Panc1 (cell line): ENCODE data around the gene LRP1B. TPM values are rescaled to one million over a fixed set of nuclear protein-coding genes. Genes with fewer than 3 reads are reported as not detected.

Source experiments
- ATAC-seq: fragments of 200-7000 bp; cut with Tn5 transposase; 2 replicates; pipeline ENCODE4 v1.9.1; 2020; ENCODE audit warnings: mild to moderate bottlenecking, moderate library complexity
- BruUV-seq: library from RNA; stranded (reverse); fragments of 400-500 nt; replicated peaks from 2 replicates; lab custom pipeline; 2021; lab: Mats Ljungman, UMichigan
- CTCF ChIA-PET: fragments of 300-600 bp; sonication (Branson Sonifier 250); formaldehyde crosslinking; loops from one replicate; lab custom pipeline; 2022; ENCODE audit warnings: antibody characterized with exemption; lab: Charles Lee
- POLR2A ChIA-PET: fragments of 300-600 bp; sonication (Branson Sonifier 250); formaldehyde crosslinking; loops from one replicate; lab custom pipeline; 2022; ENCODE audit warnings: antibody characterized with exemption; lab: Charles Lee
- DNase-seq: peaks from one replicate; pipeline ENCODE4 v3.0.0-alpha.2; 2010; ENCODE audit warnings: low read depth, low spot score
- H3K27ac ChIP-seq: 2 replicates; pipeline ENCODE4 v1.5.1; 2011; ENCODE audit warnings: mild to moderate bottlenecking, low read length, inconsistent platforms
- H3K27me3 ChIP-seq: fragments of 200-500 bp; sonication (Bioruptor generic); 2 replicates; pipeline ENCODE4 v1.6.0; 2014; ENCODE audit warnings: low read length, inconsistent platforms; ENCODE audit not compliant: control insufficient read depth, insufficient read depth
- H3K36me3 ChIP-seq: fragments of 200-500 bp; sonication (Bioruptor generic); 2 replicates; pipeline ENCODE4 v1.5.1; 2014; ENCODE audit warnings: inconsistent platforms, mild to moderate bottlenecking, low read length, moderate library complexity; ENCODE audit not compliant: control insufficient read depth, insufficient read depth
- H3K4me1 ChIP-seq: 2 replicates; pipeline ENCODE4 v1.5.1; 2011; ENCODE audit warnings: inconsistent platforms, mild to moderate bottlenecking, low read length, moderate library complexity; ENCODE audit not compliant: control insufficient read depth, insufficient read depth
- H3K4me3 ChIP-seq, 2 experiments: 2 replicates each; pipeline ENCODE4 v1.5.1; 2011 to 2012; ENCODE audit warnings: low read depth in 2 of 2, low read length in 2 of 2, mild to moderate bottlenecking in 2 of 2, inconsistent platforms in 1 of 2, moderate library complexity in 1 of 2
- H3K9me3 ChIP-seq: fragments of 200-500 bp; sonication (Bioruptor generic); 2 replicates; pipeline ENCODE4 v1.5.1; 2014; ENCODE audit warnings: low read depth, mild to moderate bottlenecking, inconsistent platforms, low read length, moderate library complexity; ENCODE audit not compliant: control insufficient read depth, insufficient read depth
- CTCF ChIP-seq: fragments of 450-650 bp; IDR thresholded peaks from 2 replicates; pipeline ENCODE4 v1.5.1; 2017; ENCODE audit warnings: mild to moderate bottlenecking
- POLR2AphosphoS5 ChIP-seq: IDR thresholded peaks from 2 replicates; pipeline ENCODE4 v1.6.1; 2012; ENCODE audit warnings: mild to moderate bottlenecking, low read depth, low read length, moderate library complexity
- SIN3A ChIP-seq: IDR thresholded peaks from 2 replicates; pipeline ENCODE4 v1.6.1; 2012; ENCODE audit warnings: low read depth, mild to moderate bottlenecking, low read length, moderate library complexity, borderline replicate concordance; ENCODE audit not compliant: insufficient read depth
- TCF7L2 ChIP-seq: IDR thresholded peaks from 2 replicates; pipeline ENCODE4 v1.6.1; 2011; ENCODE audit warnings: mild to moderate bottlenecking, low read depth, low read length, inconsistent platforms
- in situ Hi-C: cut with HindIII; loops from 2 replicates; pipeline ENCODE4 v1.10.0; 2016; ENCODE audit warnings: low sequenced_read_pairs, low pct_unique_long_range_greater_than_20kb
- intact Hi-C: fragments of 100-400 bp; cut with micrococcal nuclease; formaldehyde crosslinking; loops from one replicate; pipeline ENCODE4 v1.10.0; 2022; ENCODE audit not compliant: unreplicated experiment
- total RNA-seq: library from RNA; stranded (reverse); gene quantifications from one replicate; pipeline ENCODE4 v1.2.1, GENCODE V29; 2021; ENCODE audit not compliant: unreplicated experiment
- TF ChIP-seq, protein P1 (sequence below), 2 experiments: IDR thresholded peaks; 2 replicates each; pipeline ENCODE4 v1.6.1; 2011 to 2012; ENCODE audit warnings: low read depth in 2 of 2, control low read depth in 1 of 2, low read length in 1 of 2, mild to moderate bottlenecking in 1 of 2, moderate library complexity in 1 of 2; ENCODE audit not compliant: insufficient read depth in 1 of 2

LRP1B gene
- total RNA-seq, 1 experiment from 2014 or later = 0.54 TPM

DNA sequence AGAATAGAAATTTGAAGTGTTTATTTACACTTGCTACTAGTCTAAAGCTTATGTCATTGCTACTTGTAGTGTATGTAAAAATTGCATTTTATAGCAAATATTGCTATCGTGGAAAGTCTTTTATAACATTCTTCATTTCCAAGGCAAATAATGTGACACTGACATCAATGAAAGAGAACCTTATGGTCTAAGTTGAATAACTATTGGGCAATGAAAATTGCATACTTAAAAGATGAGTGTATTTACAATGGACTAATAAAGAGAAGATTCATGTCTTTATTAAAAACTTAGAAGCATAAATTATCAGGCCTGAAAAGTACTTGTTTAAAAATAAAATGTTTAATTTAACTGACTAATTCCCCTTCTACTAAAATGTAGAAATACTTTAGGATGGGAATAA lies 82.2 kb downstream of the LRP1B start:
- no peak for ATAC-seq
- intact Hi-C loops = no loop called here
- CTCF ChIA-PET = no interaction called here

DNA sequence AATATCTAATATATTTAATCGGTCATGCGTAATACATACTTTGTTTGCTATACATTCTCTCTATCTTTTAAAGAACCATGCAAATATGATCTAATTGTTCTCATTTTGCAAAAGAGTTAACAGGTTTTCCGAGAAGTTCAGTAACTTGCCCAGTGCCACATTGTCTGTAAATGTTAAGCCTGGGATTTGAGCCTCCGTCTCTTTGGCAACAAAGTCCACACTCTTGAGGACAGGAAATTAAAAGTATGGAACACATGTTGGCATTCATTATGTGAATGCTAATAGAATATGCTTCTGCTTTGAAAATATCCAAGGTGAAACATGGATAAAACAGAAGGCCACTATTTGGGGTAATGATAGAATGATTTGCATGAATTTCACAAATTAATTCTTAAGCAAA lies 85.2 kb downstream of the LRP1B start:
- Histone ChIP-seq H3K9me3 (no peaks in the 10 kb centered on the region), H3K36me3 (no peaks in the 10 kb centered on the region; the same call in 1 of the 2 replicates), H3K4me3 (no peak overlapping the region), H3K4me1 (no peaks in the 10 kb centered on the region), H3K27ac (no peak overlapping the region), H3K27me3 (no peaks in the 10 kb centered on the region)
- DNase-seq (no peak), ATAC-seq (no peak)
- BruUV-seq = no TSS peak
- TF ChIP-seq, protein P1, sequence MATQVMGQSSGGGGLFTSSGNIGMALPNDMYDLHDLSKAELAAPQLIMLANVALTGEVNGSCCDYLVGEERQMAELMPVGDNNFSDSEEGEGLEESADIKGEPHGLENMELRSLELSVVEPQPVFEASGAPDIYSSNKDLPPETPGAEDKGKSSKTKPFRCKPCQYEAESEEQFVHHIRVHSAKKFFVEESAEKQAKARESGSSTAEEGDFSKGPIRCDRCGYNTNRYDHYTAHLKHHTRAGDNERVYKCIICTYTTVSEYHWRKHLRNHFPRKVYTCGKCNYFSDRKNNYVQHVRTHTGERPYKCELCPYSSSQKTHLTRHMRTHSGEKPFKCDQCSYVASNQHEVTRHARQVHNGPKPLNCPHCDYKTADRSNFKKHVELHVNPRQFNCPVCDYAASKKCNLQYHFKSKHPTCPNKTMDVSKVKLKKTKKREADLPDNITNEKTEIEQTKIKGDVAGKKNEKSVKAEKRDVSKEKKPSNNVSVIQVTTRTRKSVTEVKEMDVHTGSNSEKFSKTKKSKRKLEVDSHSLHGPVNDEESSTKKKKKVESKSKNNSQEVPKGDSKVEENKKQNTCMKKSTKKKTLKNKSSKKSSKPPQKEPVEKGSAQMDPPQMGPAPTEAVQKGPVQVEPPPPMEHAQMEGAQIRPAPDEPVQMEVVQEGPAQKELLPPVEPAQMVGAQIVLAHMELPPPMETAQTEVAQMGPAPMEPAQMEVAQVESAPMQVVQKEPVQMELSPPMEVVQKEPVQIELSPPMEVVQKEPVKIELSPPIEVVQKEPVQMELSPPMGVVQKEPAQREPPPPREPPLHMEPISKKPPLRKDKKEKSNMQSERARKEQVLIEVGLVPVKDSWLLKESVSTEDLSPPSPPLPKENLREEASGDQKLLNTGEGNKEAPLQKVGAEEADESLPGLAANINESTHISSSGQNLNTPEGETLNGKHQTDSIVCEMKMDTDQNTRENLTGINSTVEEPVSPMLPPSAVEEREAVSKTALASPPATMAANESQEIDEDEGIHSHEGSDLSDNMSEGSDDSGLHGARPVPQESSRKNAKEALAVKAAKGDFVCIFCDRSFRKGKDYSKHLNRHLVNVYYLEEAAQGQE (IDR thresholded peaks at IDR 0.05; ENCODE audit: insufficient read depth in 1 of 2, low read depth in 2 of 2, low read length in 1 of 2) = no peak
- TF ChIP-seq POLR2AphosphoS5 (no peak), TCF7L2 (no peak), SIN3A (no peak), CTCF (no peak)
- intact Hi-C loops (no loop called here), in situ Hi-C loops (no loop called here)
- ChIA-PET POLR2A (no interaction called here), CTCF (no interaction called here)

More for the DNA sequence above, 82.2 kb downstream of the LRP1B start:
- no TSS peak for BruUV-seq
- in situ Hi-C loops = no loop called here
- no peak for TF ChIP-seq POLR2AphosphoS5
- TF ChIP-seq SIN3A = no peak
- no peak for TF ChIP-seq TCF7L2
- H3K27me3 ChIP-seq = no peaks in the 10 kb centered on the region
- no peak overlapping the region for H3K4me3 ChIP-seq
- no peaks in the 10 kb centered on the region for H3K4me1 ChIP-seq
- no peak for DNase-seq
- no peaks in the 10 kb centered on the region; the same call in 1 of the 2 replicates for H3K36me3 ChIP-seq
- H3K27ac ChIP-seq = no peak overlapping the region
- POLR2A ChIA-PET = no interaction called here
- H3K9me3 ChIP-seq = no peaks in the 10 kb centered on the region

- Histone ChIP-seq H3K4me1 (no peaks in the 10 kb centered on the region), H3K27me3 (no peaks in the 10 kb centered on the region), H3K4me3 (no peak overlapping the region), H3K27ac (no peak overlapping the region), H3K9me3 (no peaks in the 10 kb centered on the region), H3K36me3 (no peaks in the 10 kb centered on the region; the same call in 1 of the 2 replicates)
- POLR2A ChIA-PET = no interaction called here
- CTCF ChIA-PET = no interaction called here
- TF ChIP-seq, protein P1 (IDR thresholded peaks at IDR 0.05; ENCODE audit: insufficient read depth in 1 of 2, low read depth in 2 of 2, low read length in 1 of 2) = no peak
- TF ChIP-seq TCF7L2 = no peak
- no peak for TF ChIP-seq SIN3A
- no peak for TF ChIP-seq CTCF
- no peak for ATAC-seq
- in situ Hi-C loops (no loop called here), intact Hi-C loops (no loop called here)
- BruUV-seq = no TSS peak
- DNase-seq = no peak
Observed at GRCh38 chr2:142044197-142044596, 86.6 kb downstream of the LRP1B start.
